Measurements from ENCODE around the gene RAB8A. TPM values are rescaled to one million over a fixed set of nuclear protein-coding genes. Genes with fewer than 3 reads are reported as not detected.
A peak's percentile ranks its signal among the peaks of the same experiment; 100 is the strongest.

Gene RAB8A
- total RNA-seq, 1 donor from 2014 or later, result 39.2 TPM

GRCh38 chr19:16076958-16077611 is 34.6 kb upstream of the RAB8A start:
- Mint-ChIP-seq H3K9me3 (no peaks in the 10 kb centered on the region), H3K4me3 (peak overlapping the region; percentile 92), H3K27ac (peak overlapping the region; percentile 100), H3K36me3 (peaks cover 9% of the 10 kb centered on the region), H3K4me1 (peaks cover 29% of the 10 kb centered on the region), H3K27me3 (ENCODE audit: insufficient read depth, low read depth) (peaks cover 25% of the 10 kb centered on the region)
- TF ChIP-seq EZH2 (IDR thresholded peaks at IDR 0.05) (no peak), EZH2phosphoT487 (IDR thresholded peaks at IDR 0.05) (no peak), CTCF (IDR thresholded peaks at IDR 0.05) (no peak)
- peak; percentile 73 for DNase-seq (ENCODE audit: low spot score)
- Histone ChIP-seq H3K27ac (peak overlapping the region; percentile 99), H3K9me3 (ENCODE audit: low read depth) (no peaks in the 10 kb centered on the region), H4K20me1 (ENCODE audit: low read depth) (peaks cover 48% of the 10 kb centered on the region), H3K36me3 (no peaks in the 10 kb centered on the region), H3K79me2 (ENCODE audit: low read depth) (peaks cover 67% of the 10 kb centered on the region), H3F3A (ENCODE audit: low read depth) (peaks cover 38% of the 10 kb centered on the region), H3K4me2 (peak overlapping the region; percentile 100), H3K4me3 (peak overlapping the region; percentile 98), H3K4me1 (peaks cover 30% of the 10 kb centered on the region), H3K9ac (peak overlapping the region; percentile 99), H2AFZ (replicated peaks) (no peak overlapping the region), H3K27me3 (no peaks in the 10 kb centered on the region)

- Histone ChIP-seq H3K36me3 (no peaks in the 10 kb centered on the region), H4K20me1 (ENCODE audit: low read depth) (peaks cover 57% of the 10 kb centered on the region), H2AFZ (replicated peaks) (no peak overlapping the region), H3K9me3 (ENCODE audit: low read depth) (no peaks in the 10 kb centered on the region), H3K79me2 (ENCODE audit: low read depth) (peaks cover 78% of the 10 kb centered on the region), H3K9ac (peak overlapping the region; percentile 99), H3K4me2 (peak overlapping the region; percentile 100), H3K27me3 (no peaks in the 10 kb centered on the region), H3K4me1 (peaks cover 30% of the 10 kb centered on the region), H3F3A (ENCODE audit: low read depth) (peaks cover 38% of the 10 kb centered on the region), H3K27ac (peak overlapping the region; percentile 99), H3K4me3 (peak overlapping the region; percentile 98)
- peaks cover 24% of the 10 kb centered on the region for H3K27me3 Mint-ChIP-seq (ENCODE audit: insufficient read depth, low read depth)
- H3K4me1 Mint-ChIP-seq, result peaks cover 27% of the 10 kb centered on the region
- peaks cover 13% of the 10 kb centered on the region for H3K36me3 Mint-ChIP-seq
- peak overlapping the region; percentile 92 for H3K4me3 Mint-ChIP-seq
- peak overlapping the region; percentile 100 for H3K27ac Mint-ChIP-seq
- H3K9me3 Mint-ChIP-seq, result no peaks in the 10 kb centered on the region
- peak; percentile 61 for DNase-seq (ENCODE audit: low spot score)
- TF ChIP-seq CTCF (IDR thresholded peaks at IDR 0.05) (no peak), EZH2phosphoT487 (IDR thresholded peaks at IDR 0.05) (no peak), EZH2 (IDR thresholded peaks at IDR 0.05) (no peak)
Observed at GRCh38 chr19:16077984-16078758, 33.5 kb upstream of the RAB8A start.

GRCh38 chr19:16078759-16079707 is 32.7 kb upstream of the RAB8A start:
- Mint-ChIP-seq H3K4me1 (peaks cover 25% of the 10 kb centered on the region), H3K36me3 (peaks cover 16% of the 10 kb centered on the region), H3K27me3 (ENCODE audit: insufficient read depth, low read depth) (peaks cover 24% of the 10 kb centered on the region), H3K4me3 (peak overlapping the region; percentile 92), H3K9me3 (no peaks in the 10 kb centered on the region), H3K27ac (peak overlapping the region; percentile 100)
- H3K27me3 ChIP-seq, result no peaks in the 10 kb centered on the region
- H3F3A ChIP-seq (ENCODE audit: low read depth), result peaks cover 36% of the 10 kb centered on the region
- peak; percentile 36 for DNase-seq (ENCODE audit: low spot score)
- H3K79me2 ChIP-seq (ENCODE audit: low read depth), result peaks cover 86% of the 10 kb centered on the region
- H3K9me3 ChIP-seq (ENCODE audit: low read depth), result no peaks in the 10 kb centered on the region
- H3K4me1 ChIP-seq, result peaks cover 30% of the 10 kb centered on the region
- H3K4me3 ChIP-seq, result peak overlapping the region; percentile 98
- no peaks in the 10 kb centered on the region for H3K36me3 ChIP-seq
- H2AFZ ChIP-seq (replicated peaks), result no peak overlapping the region
- H4K20me1 ChIP-seq (ENCODE audit: low read depth), result peaks cover 63% of the 10 kb centered on the region
- TF ChIP-seq EZH2phosphoT487 (IDR thresholded peaks at IDR 0.05) (no peak), CTCF (IDR thresholded peaks at IDR 0.05) (no peak), EZH2 (IDR thresholded peaks at IDR 0.05) (no peak)
- peak overlapping the region; percentile 99 for H3K27ac ChIP-seq
- H3K9ac ChIP-seq, result peak overlapping the region; percentile 99
- H3K4me2 ChIP-seq, result peak overlapping the region; percentile 100
